NCI-H2227 treated with DMSO at 0.1 percent for 48 hours (cell line): Measurements from ENCODE around the gene CLEC4E.
"Not testable (repeated sequence)": the region's sequence is repeated elsewhere in the genome, so short reads cannot be mapped to it uniquely, and the experiment has no call there.

ENCODE experiments used
- DNase-seq: peaks from one replicate; lab custom pipeline; 2025; lab: John Stamatoyannopoulos, UW

The CLEC4E gene

GRCh38 chr12:8537820-8538219 is 2.9 kb downstream of the CLEC4E start:
- DNase-seq, result not testable (repeated sequence)

DNA sequence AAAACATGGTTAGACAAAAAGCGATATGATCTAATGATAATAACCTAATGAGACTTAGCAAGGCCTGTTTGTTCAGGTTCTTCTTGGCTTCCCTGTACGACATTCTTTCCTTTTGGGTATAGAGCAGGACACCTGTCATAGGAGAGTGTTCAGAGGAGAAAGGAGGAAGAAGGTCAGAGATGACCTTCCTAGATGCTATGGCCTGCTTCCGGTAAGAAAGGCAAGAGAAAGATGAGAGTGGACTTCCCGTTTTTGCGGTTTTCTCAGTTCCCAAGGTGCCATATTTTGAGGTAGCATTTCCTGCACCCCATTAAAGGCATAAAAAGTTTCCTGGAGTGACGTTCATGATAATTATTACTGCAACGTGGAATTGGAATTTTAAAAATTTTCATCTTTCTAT is 8.7 kb downstream of the CLEC4E start:
- DNase-seq, result no peak

DNA sequence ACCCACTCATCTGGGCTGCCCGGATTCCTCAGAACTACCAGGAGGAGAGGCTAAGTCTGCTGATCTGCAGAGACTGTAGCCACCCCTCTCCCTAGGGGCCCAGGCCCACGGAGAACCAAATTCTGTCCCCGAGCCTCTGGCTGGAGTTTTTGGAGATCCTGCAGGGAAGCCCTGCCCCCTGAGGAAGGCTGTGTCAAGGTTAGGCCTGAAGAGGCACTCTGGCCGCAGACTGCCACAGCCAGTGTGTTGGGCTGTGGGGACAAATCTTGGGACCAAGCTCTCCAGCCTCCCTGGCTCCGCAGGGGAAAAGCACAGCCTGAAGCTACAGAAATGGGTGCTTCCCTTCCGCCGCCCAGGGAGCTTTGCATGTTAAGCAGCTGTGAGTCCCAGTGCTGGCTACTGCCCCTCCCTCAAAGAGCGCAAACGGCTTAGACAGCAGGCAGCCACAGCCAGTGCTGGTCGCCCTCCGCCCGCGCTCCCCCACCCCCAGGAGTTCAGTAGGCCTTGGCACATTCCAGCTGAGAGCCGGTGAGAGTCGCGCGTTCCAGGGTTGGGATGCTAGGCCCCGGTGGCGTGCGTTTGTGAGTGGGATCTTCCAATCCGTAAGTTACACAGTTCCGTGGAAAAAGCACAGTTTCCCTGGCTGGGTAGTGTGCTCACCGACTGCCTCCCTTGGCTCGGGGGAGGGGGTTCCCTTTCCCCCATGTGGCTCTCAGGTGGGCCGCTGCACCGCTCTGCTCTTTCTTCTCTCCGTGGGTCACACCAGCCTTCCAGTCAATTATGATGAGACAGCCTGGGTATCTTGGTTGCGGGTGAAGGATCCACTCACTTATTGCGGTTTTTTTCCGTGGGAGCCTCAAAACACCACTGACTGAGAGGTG is 13.2 kb downstream of the CLEC4E start:
- no peak for DNase-seq

GRCh38 chr12:8519171-8519570 is 21.5 kb downstream of the CLEC4E start:
- no peak for DNase-seq

GRCh38 chr12:8517971-8518370 is 22.7 kb downstream of the CLEC4E start:
- no peak for DNase-seq

DNA sequence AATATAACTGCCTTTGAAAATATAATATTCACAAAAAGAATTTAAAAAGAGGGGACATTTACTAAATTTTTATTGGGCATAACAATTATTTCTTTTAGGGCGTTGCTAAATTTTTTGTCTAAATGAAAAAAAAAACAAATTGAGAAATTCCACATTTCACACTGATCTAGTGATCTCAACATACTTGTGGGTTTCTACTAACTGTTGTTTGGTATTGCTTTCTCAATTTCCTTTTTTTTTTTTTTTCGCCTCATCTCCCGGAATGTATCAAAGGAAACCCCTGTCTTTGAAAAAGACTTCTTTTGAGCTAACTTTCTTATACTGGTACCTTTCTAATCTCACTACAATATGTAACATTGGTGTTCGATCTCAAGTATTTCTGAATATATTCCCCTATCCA is 27.4 kb downstream of the CLEC4E start, which contains the start of gene CLEC4D:
CLEC4D (plus strand) TSS at position 248 of the 400 bp plus-strand sequence. CDS start 230 bp downstream, outside the sequence.
- no peak for DNase-seq

GRCh38 chr12:8508910-8509841 is 31.5 kb downstream of the CLEC4E start:
- no peak for DNase-seq

GRCh38 chr12:8508223-8508622 is 32.5 kb downstream of the CLEC4E start:
- DNase-seq, result no peak

DNA sequence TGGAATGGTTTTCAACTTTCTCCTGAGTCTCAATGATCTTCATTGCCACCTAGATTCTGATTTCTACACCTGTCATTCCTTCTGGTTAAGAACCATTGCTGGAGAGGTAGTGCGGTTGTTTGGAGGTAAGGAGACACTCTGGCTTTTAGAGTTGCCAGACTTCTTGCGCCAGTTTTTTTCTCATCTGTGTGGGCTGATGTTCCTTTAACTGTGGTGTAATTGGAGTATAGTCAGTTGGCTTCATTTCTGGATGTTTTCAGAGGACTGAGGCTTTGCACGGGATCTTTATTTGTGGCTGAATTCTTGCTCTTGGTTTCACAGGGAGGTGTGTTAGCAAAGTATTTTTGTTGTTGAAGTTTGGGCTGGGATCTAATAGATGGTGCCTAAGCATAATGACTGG is 33.1 kb downstream of the CLEC4E start:
- no peak for DNase-seq

DNA sequence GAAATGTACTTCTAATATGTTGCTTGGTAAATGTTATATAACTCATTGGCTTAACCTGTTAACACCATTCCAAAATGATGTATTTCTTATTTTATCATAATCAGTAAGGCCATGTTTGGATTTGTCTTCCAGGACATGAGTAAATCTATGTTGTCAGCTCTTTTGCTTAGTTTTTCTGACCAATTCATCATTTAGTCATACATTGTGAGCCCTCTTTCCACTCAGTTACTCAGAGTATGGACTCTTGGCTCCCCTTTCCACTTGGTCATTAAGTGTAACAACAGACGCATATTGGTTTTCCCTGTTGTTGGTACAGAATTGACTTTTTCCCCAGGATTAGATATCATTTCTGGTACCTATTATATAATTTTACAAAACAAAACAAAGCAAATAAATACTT is 36.4 kb downstream of the CLEC4E start:
- no peak for DNase-seq

DNA sequence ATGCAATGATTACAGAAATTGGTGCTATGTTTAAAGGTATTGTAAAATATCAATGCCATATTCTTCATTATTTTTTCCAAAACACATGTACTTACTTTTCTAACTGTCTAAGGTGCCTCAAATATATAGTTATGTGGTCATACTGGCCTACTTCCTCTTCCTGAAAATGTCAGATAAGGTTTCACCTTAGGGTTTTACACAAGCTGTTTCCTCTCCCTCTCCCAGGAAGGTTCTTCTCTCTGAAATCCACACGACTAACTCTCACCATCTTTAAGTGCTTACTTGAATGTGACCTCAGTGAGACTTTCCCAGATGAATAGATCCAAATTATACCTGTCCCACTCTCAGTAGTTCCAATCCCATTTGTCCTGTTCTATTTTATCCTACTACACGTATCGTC is 39.0 kb downstream of the CLEC4E start:
- DNase-seq, result no peak

- DNase-seq, result no peak
Observed at GRCh38 chr12:8499616-8500015, 41.1 kb downstream of the CLEC4E start.

- DNase-seq, result not testable (repeated sequence)
Observed at GRCh38 chr12:8496074-8496473, 44.6 kb downstream of the CLEC4E start.

DNA sequence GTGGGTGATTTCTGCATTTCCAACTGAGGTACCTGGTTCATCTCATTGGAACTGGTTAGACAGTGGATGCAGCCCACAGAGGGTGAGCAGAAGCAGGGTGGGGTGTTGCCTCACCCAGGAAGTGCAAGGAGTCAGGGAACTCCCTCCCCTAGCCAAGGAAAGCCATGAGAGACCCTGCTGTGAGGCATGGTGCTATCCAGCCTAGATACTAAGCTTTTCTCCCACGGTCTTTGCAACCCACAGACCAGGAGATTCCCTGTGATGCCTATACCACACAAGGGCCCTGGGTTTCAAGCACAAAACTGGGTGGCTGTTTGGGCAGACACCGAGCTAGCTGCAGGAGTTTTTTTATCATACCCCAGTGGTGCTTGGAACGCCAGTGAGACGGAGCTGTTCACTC is 45.0 kb downstream of the CLEC4E start:
- not testable (repeated sequence) for DNase-seq

- DNase-seq, result no peak
Observed at GRCh38 chr12:8493084-8493483, 47.6 kb downstream of the CLEC4E start.

GRCh38 chr12:8491646-8492530 is 48.8 kb downstream of the CLEC4E start:
- no peak for DNase-seq
